ENCODE data around the gene NARS2. TPM values are rescaled to one million over a fixed set of nuclear protein-coding genes. Genes with fewer than 3 reads are reported as not detected.

The NARS2 gene
- total RNA-seq, 3 donors from 2014 or later, result 13.3 to 21.8 (median 19.0) TPM

DNA sequence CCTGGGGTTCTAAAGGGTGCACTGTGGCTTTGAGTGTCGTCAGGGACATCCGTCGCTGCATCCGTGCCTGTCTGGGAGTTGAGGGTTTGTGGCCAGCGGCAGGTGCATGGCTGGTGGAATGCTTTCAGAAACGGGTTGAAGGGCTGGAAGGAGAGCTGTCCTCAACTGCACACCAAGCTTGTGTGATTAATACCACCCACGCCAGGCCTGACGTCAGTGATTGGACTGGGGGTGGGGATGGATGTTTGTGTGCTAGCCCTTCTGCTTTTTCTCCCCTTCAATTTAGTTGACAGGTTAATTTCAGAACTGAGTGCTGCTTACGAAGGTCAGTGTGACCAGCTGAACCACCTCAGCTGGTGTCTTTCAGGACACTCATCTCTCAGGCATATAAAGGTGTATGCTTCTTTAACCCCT, 153.9 kb downstream of the NARS2 start:
- Histone ChIP-seq H3K4me3 (peak overlapping the region in 1 of 3 donors; percentile 26), H3K27me3 (no peaks in the 10 kb centered on the region), H3K4me1 (no peaks in the 10 kb centered on the region), H3K36me3 (no peaks in the 10 kb centered on the region), H3K9me3 (no peaks in the 10 kb centered on the region), H3K27ac (peak overlapping the region in 1 of 2 donors; percentile 59)
- DNase-seq (ENCODE audit: low spot score in 2 of 2), result peak in 1 of 2 donors; percentile 32
- TF ChIP-seq POLR2AphosphoS5 (IDR thresholded peaks at IDR 0.05) (peak in 1 of 3 donors; percentile 26), POLR2A (IDR thresholded peaks at IDR 0.05) (no peak)
- intact Hi-C loops (cut with DNase I; ENCODE audit: low total_unique reads), result no loop called here

DNA sequence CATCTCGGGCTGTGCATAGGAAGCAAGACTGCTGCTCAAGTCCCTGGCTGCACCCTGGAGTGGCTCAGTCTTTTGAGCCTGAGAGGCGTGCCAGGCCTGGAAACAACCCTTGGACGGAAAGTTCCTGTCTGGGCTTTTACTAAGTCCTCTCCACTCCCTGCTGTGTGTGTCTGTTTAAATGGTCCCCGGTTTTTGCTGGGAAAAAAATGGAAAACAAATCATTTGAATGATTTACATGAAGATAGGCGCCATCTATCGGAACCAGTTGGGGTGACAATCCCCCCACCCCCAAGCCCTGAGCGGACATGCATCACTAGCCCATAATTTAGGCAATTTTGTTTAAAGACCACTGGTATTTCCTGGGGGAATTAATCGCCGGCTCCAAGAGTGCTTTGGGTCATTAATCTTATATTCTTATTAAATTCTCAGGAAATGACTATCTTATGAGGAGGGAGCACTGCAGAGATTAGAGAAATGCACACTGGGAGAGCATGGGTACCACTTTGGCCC, 154.4 kb downstream of the NARS2 start:
- intact Hi-C loops (cut with DNase I; ENCODE audit: low total_unique reads), result no loop called here
- Histone ChIP-seq H3K9me3 (no peaks in the 10 kb centered on the region), H3K27me3 (no peaks in the 10 kb centered on the region), H3K4me3 (peak overlapping the region in 1 of 3 donors; percentile 26), H3K27ac (peak overlapping the region; percentile 13 to 59), H3K4me1 (no peaks in the 10 kb centered on the region), H3K36me3 (no peaks in the 10 kb centered on the region)
- TF ChIP-seq POLR2AphosphoS5 (IDR thresholded peaks at IDR 0.05), result no peak
- TF ChIP-seq, protein P1, sequence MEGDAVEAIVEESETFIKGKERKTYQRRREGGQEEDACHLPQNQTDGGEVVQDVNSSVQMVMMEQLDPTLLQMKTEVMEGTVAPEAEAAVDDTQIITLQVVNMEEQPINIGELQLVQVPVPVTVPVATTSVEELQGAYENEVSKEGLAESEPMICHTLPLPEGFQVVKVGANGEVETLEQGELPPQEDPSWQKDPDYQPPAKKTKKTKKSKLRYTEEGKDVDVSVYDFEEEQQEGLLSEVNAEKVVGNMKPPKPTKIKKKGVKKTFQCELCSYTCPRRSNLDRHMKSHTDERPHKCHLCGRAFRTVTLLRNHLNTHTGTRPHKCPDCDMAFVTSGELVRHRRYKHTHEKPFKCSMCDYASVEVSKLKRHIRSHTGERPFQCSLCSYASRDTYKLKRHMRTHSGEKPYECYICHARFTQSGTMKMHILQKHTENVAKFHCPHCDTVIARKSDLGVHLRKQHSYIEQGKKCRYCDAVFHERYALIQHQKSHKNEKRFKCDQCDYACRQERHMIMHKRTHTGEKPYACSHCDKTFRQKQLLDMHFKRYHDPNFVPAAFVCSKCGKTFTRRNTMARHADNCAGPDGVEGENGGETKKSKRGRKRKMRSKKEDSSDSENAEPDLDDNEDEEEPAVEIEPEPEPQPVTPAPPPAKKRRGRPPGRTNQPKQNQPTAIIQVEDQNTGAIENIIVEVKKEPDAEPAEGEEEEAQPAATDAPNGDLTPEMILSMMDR (IDR thresholded peaks at IDR 0.05), result peak; percentile 25 to 54 (median 48)
- DNase-seq (ENCODE audit: low spot score in 2 of 2), result peak in 1 of 2 donors; percentile 57

DNA sequence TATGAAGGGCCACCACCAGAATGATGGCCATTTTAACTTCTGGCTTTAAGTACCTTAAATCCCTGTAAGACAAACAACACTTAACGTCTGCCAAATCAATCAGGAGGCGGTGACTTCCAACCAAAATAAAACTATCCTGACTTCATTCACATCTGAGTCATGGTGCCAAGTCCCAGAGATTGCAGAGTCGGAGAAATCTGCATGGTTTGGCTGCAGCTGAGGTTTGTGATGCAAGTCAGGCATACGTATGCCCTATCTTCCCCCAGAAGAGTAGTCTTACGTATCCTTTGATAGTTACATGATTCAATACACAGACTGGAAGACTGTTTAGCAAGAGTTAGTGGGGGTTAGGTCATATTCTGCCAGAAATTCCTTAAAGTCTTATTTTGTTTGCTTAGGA, 155.3 kb downstream of the NARS2 start:
- H3K36me3 ChIP-seq, result no peaks in the 10 kb centered on the region
- no peaks in the 10 kb centered on the region for H3K9me3 ChIP-seq
- TF ChIP-seq, protein P1 (IDR thresholded peaks at IDR 0.05), result no peak
- peak in 1 of 3 donors; percentile 84 for TF ChIP-seq POLR2AphosphoS5 (IDR thresholded peaks at IDR 0.05)
- intact Hi-C loops (cut with DNase I; ENCODE audit: low total_unique reads), result loop anchor here (5.0 kb wide), 1 partner anchor 153 kb away; the partner anchor contains the start of gene NARS2
- peak overlapping the region; percentile 4 to 100 for H3K27ac ChIP-seq
- H3K4me3 ChIP-seq, result no peak overlapping the region
- no peak for DNase-seq (ENCODE audit: low spot score in 2 of 2)
- H3K4me1 ChIP-seq, result no peaks in the 10 kb centered on the region
- H3K27me3 ChIP-seq, result no peaks in the 10 kb centered on the region

DNA sequence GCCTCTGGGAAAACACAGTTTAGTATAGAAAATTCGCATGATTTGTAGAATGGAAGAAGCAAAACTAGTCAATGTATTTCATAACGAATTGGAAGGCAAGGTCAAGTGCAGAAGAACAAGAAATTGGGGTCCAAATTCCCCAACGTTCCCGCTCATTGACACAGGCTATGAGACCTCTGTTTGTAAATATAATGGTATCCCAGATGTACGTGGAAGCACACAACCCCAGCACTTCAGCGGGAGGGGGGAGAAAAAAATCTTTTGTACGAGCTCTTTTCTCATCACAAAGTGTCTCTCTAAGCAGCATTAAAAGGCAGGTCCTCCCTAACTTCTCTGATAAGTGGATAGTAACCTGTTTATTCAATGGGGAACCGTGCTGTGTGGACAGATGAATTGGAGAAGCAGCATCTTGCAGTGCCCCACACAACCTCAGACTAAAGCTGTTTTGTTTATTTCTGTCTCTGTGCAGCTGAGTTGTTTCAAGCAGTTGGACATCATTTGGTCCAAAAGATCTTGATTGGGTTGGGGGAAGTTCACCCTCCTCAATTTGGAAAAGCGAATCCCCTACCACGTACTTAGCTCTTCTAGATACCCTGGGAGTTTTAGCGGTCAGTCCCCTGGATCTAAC, 156.0 kb downstream of the NARS2 start:
- DNase-seq (ENCODE audit: low spot score in 2 of 2), result no peak
- intact Hi-C loops (cut with DNase I; ENCODE audit: low total_unique reads), result loop anchor here (5.0 kb wide), 1 partner anchor 154 kb away; the partner anchor contains the start of gene NARS2
- H3K9me3 ChIP-seq, result no peaks in the 10 kb centered on the region
- TF ChIP-seq POLR2A (IDR thresholded peaks at IDR 0.05) (no peak), POLR2AphosphoS5 (IDR thresholded peaks at IDR 0.05) (no peak)
- TF ChIP-seq, protein P1 (IDR thresholded peaks at IDR 0.05), result no peak
- peak overlapping the region; percentile 87 to 98 (median 96) for H3K4me3 ChIP-seq
- H3K4me1 ChIP-seq, result no peaks in the 10 kb centered on the region
- H3K27me3 ChIP-seq, result no peaks in the 10 kb centered on the region
- peak overlapping the region; percentile 88 to 100 for H3K27ac ChIP-seq
- no peaks in the 10 kb centered on the region for H3K36me3 ChIP-seq

DNA sequence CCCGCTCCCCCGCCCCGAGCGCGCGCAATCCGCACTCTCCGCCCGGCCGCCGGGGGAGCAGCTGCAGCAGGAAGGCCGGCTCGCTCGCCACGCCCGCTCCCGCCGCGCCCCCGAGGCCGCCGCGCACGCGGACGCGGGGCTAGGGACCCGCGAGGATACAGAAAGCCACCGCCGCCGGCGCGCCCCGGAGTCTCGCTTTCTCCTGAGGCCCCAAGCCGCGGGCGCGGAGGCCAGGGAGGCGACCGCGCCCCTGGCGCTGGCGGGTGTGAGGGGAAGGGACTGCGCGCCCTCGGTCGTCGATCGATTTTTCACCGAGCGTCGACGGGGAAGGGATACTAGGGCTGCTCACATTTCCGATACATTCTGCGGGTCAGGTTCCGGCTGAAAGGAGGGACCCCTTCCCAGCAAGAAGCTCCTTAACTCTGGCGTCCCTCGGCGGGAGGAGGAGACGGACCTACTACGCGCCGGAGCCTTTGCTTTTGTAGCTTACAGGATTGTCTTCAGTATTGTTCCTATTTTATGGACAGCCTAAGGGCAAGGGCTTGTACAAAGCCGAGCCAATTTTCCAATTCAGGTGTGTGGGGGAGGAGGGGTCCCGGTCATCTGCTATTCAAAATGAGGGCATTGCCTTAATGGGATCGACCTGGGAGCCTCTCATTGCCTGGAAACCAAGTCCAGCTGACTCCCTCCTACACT, 156.6 kb downstream of the NARS2 start:
- intact Hi-C loops (cut with DNase I; ENCODE audit: low total_unique reads), result loop anchor here (5.0 kb wide), 1 partner anchor 154 kb away; the partner anchor contains the start of gene NARS2
- peak; percentile 19 for TF ChIP-seq POLR2A (IDR thresholded peaks at IDR 0.05)
- peak; percentile 39 to 58 (median 51) for TF ChIP-seq POLR2AphosphoS5 (IDR thresholded peaks at IDR 0.05)
- TF ChIP-seq, protein P1 (IDR thresholded peaks at IDR 0.05), result peak in 2 of 3 donors; percentile 7 to 56
- Histone ChIP-seq H3K4me3 (peak overlapping the region; percentile 87 to 98 (median 96)), H3K27me3 (no peaks in the 10 kb centered on the region), H3K27ac (peak overlapping the region; percentile 88 to 100), H3K36me3 (no peaks in the 10 kb centered on the region), H3K9me3 (no peaks in the 10 kb centered on the region), H3K4me1 (no peaks in the 10 kb centered on the region)
- DNase-seq (ENCODE audit: low spot score in 2 of 2), result peak; percentile 66 to 68

Data from breast epithelium (tissue), 4 donors.